GM18499 (cell line): ENCODE measurements around the gene CALHM4.
A peak's percentile ranks its signal among the peaks of the same experiment; 100 is the strongest.

ENCODE experiments used
- ATAC-seq: cut with Tn5 transposase; IDR thresholded peaks from one replicate; pipeline ENCODE4 v1.9.1; 2021; ENCODE audit warnings: moderate number of reproducible peaks; ENCODE audit not compliant: insufficient read depth, unreplicated experiment

CALHM4 gene

DNA sequence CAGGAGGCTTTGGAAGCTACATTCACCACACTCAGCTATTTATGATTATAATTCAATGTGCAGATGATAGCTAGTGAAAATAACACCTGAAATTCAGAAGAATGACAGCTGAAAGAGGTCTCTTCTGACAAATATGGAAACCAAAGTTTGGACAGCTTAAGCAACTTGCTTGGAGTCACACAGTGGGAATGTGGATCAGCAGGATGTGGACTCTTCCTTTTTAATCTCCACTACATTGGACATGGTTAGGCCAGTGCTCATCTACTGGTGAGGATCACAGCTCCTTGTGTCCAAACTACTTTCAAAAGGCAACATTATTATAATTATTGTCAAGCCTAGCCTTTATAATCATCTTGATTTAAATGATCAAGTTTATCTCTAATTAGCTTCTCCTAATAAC lies 18.4 kb upstream of the CALHM4 start:
- ATAC-seq, result no peak

DNA sequence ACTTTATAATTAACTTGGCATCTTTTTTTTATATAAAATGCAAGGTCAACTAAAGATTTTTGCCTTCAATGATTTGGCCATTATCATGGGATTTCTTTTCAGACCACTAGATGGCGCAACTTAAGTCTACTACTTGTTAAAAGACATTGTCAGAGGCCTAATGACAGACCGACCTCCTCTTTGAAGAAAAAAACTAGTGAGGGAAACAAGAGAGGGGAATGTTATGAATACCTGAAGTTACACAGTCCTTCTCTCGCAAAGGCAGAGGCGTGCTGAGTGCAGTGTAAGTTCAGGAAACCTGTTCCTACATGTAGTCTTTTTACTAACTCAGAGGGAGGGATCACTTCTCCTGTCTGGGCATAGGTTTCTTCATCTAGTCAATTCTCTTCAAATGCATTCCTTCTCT lies 17.3 kb upstream of the CALHM4 start:
- ATAC-seq, result no peak

DNA sequence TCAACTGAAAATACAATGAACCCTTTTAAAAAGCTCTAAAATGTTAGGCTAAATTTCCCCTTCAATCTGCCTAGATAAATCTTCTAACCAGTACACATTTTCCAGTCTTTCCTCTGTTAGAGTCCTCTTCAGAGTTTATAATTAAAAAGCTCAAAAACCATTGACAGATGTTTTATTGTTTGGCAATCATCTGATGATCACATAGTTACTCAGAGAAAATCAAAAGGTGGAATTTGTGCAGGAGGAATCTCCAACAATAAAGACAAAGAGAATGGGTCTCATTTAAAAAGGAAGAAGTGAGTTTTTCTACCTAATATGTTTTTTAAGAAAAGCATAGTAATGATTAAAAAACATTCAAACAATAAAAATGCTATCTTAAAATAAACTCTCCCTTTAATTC lies 11.1 kb upstream of the CALHM4 start:
- no peak for ATAC-seq

DNA sequence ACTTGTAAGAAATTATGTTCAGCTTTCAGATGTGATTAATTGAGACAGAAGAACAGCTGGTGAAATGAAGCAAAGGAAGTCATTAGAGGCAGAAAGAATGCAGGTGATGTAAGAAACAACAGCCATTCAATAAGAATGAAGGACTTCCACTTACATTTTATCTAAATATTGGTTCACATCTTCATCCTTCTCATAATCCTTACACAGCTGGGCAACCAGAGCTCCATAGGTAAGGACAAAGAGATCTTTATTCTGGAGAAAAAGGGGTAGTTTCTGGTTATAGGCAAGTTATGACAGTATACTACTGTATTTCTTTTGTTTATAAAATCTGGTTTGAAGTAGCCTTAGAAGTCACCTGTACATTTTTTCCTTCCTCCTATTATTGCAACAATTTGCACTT lies 10.4 kb upstream of the CALHM4 start:
- ATAC-seq, result no peak

DNA sequence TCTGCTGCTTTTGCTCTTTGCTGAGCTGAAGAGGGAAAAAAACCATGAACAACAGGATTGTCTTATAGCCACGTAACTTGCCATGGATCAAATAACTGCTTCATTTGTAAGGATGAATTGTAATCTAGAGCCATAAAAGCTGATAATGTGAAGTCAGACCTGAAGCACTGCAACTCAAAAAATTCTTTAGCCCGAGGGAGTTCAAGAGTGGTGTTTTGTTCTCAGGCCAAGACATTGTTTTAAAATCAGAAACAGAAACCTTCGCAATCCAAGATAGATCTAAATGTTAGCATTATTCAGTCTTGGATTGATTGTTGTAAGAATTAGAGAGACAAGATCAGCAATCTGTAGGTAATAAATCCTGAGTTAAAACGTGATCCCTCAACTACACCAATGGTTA lies 7.9 kb upstream of the CALHM4 start, which contains the start of gene TRAPPC3L:
Gene TRAPPC3L (minus strand): TSS at position 34 of the 400 bp plus-strand sequence. CDS start 170 bp downstream, outside the sequence.
- no peak for ATAC-seq

DNA sequence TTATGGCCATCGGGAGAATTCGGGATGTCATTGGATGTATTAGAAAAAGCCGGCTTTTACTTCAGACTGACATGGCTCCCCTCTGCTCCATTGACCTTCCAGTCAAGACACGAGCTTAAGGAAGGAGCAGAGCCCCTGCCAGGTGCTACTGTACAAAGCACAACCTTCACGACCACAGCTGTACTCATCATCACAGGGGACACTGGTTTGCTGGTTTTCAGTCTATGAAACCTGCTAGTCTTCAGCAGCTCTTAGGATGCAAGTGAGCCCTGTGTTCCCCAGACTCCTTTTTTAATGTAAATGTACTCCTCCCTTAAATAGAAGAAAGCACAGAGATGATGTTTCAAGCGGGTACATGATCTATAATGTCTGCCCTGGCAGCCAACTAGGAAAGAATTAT lies 6.2 kb upstream of the CALHM4 start:
- no peak for ATAC-seq

DNA sequence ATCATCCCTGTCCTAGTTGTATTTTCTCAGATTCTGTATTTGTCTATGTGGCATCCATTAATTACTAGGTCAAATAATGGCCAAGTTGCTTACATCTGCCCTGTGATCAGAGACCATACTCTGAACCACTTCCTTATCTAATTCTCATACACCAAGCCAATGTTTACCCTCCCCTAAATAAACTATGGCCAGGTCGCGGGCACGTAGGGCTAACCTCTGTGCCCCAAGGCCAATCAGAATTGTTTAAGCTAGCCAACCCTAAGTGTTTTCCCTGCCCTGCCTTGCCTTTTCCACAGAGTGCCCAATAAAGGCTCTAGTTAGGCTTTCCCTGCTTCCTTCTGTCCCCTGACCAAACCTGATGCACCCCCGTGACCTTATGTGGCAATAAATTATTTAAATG lies 2.8 kb upstream of the CALHM4 start:
- no peak for ATAC-seq

DNA sequence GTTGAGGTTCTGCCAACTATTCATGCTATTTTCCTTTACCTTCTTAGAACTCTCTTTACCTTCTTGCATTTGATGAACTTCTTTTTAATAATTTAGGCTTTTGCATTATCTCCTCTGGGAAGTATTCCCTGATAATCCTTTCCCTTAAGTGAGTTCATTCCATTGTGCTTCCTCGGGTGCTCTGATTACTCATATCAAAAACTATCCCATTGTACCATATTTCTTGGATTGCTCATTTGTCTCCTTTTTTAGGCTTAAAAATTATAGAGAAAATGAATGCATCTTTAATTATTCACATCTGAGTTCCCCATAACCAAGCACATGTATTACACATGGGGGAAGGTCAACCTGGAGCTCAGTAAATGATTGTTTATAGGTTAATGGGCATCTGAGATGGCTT lies 2.5 kb downstream of the CALHM4 start:
- no peak for ATAC-seq

DNA sequence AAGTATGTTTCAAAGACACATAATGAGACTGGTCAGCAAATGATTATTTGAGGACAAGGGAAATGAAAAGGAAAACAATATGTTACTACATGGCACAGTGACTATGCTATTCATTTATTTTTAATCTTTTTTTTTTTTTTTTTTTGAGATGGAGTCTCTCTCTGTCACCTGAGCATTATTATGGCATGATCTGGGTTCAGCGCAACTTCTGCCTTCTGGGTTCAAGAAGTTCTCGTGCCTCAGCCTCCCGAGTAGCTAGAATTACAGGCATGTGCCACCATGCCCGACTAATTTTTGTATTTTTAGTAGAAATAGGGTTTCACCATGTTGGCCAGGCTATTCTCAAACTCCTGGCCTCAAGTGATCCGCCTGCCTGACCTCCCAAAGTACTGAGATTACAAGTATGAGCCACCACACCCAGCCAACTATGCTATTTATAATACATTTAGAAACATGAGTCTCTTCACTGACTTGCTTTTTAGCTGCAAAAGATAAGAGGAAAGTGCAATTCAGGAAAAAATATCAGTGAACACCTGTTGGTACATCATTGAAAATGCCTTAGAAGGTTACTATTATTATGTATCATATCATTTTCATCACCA lies 3.4 kb downstream of the CALHM4 start:
- ATAC-seq, result no peak

DNA sequence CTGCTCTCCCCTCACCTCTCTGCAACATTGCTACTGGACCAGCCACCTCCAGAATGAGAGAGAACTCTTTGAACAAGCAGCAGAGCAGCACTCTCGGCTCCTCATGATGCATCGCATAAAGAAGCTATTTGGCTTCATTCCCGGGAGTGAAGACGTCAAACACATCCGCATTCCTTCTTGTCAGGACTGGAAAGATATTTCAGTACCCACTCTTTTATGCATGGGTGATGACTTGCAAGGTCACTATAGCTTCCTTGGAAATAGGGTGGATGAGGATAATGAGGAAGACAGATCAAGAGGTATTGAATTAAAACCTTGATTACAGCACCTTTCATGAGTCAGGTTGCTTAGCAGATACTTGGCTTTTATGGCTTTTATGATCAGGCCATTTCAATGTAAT lies 4.3 kb downstream of the CALHM4 start:
- ATAC-seq, result no peak

DNA sequence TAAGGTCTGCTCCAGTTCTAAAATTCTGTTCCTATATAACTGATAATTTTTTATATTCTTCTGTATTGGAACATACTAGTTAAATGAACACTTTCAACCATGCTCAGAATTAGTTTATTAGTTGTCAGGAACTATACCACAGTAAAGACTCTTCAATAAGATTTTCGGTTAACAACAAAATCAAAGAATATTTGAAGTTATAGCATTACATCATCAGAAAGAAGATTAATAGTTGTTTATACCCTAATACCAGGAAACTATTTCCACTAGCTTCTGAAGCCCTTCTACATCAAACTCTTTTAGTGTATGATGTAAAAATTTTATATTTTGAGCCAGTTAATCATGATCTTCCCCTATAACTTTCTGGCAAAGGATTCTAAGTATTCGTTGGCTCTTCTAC lies 6.6 kb downstream of the CALHM4 start:
- no peak for ATAC-seq

DNA sequence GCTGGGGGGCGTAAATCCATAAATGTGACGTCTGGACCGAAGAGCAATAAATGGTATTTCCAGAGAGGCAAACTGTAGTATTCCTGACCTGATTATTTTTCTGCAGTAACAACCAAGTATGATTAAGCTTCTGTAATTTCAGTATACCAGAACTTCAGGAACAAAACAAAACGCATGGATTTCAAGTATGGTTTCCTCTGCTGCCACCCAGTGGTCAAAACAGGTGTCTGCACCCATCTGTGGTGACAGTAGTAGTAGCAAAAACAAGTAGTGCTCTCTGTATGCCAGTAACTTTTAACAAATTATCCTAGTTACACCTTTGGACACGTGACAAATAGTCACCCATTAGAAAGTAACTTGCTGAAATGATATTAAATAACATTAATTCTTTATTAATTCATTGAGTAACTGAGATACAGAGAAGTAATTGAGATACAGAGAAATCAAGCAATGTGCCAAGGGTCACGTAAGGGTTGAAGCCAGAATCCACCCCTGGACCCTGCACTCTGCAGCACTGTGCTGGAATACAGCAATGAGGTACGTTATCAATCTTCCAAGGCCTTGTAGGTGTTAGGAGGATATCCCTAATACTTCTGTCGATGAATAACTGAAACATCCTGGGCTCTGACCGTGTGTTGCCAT lies 7.9 kb downstream of the CALHM4 start:
- peak; percentile 58 for ATAC-seq

DNA sequence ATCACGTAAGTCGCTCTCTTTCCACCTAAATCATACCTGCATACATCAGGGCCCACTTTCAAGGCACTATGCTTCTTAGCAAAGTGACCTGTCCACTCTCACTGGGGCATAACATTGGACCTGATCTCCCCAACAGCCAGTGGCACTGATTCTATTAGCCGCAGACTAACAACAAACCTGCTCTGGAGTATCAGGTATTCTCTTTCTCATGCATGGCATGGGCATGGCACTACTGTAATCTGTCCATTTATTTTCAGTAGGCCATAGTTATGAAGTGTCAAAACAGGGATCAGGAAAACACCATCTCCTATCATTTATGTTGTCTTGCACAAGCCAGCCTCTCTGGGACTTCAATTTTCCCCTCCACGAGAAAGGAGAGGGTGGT lies 8.5 kb downstream of the CALHM4 start:
- ATAC-seq, result no peak

DNA sequence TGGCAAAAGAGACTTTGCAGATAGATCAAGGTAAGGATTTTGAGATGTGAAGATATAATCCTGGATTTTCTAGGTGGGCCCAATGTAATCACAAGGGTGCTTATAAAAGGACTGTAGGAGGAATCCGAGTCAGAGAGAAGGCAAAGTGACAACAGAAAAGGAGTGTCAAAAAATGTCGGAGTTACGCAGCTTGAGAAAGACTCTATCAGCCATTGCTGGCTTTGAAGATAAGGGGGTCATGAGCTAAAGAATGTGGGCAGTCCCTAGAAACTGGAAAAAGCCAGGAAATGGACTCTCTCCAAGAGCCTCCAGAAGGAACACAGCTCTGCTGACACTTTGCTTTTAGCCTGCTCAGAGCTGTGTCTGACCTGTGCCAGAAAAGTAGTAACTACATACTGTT lies 9.1 kb downstream of the CALHM4 start:
- ATAC-seq, result no peak

DNA sequence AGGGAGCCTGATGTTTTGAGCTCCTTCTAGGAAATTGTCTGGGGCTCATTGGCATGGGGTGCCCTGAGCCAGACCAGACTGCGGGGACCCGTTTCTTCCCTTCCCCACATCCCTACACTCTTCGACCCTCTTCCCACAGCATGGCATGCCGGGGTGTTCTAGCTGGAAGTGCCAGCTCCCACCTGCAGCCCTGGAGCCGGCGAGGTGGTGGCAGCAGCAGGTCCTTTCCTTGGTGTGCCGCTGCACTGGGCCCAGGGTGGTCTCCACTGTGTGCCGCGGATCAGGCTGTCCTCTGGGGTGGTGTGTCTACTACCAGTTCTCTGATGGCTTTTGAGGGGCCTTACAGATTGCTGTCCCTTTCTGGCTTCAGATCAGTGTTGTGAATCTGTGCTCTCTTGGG lies 10.3 kb downstream of the CALHM4 start:
- ATAC-seq, result no peak

DNA sequence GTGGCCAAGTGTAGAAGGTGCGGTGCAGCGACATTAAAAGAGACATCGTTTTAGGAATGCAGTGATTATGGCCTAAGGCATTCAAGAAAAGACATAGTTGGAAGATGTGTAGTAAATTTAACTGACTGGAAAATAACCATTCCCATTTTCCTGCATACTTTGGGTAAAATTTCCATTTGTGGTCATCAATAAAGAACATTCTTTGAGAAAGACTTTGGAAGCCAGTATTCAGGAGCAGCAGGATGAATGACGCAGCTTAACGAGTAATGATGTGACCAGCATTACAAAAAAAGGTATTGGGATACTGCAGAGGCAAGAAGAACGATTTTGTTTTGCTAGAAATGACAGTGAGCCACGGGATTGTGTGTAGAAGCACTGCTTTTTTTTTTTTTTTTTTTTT lies 10.8 kb downstream of the CALHM4 start:
- no peak for ATAC-seq

DNA sequence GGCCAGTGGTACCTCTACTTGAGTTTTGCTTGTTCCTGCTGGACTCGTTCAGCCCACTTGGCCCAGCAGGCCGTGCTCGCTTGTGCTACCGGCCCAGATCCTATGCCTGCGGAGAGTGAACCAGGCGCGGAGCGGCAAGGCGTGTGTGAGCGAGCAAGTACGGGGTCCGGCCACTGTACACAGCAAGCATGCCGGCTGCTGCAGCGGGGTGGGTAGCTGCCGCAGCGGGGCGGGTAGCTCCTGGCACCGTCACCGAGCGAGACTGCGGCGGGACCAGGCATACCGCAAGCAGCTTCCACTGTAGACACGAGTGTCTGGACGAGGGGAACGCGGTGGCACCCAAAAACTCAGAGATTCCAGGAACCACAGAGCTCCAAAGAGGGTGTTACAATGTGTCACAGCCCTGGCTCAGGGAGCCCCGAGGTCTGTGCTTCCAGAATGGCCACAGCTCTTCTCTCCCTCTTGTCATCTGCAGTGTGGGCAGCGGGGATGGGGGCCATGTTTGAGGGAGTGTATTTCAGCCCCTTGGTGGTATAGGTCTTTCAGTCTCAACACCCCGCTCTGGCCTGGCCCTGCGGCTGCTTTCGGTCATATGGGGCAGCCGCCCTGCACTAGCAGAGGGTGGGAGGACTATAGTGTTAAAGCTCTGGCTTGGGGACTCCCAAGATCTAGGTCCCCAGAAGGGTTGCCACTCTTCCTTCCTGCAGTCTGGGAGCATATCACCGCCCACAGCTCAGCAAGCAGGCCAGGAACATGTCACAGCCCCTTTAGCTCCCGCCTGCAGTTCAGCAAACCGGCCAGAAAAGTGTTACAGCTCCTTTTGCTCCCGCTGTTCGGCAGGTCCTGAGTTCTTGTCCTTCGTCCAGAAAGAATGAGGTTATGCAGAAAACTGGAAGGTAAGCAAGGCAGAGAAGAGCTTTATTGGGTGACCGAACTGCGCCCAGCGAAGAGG lies 11.6 kb downstream of the CALHM4 start:
- no peak for ATAC-seq

DNA sequence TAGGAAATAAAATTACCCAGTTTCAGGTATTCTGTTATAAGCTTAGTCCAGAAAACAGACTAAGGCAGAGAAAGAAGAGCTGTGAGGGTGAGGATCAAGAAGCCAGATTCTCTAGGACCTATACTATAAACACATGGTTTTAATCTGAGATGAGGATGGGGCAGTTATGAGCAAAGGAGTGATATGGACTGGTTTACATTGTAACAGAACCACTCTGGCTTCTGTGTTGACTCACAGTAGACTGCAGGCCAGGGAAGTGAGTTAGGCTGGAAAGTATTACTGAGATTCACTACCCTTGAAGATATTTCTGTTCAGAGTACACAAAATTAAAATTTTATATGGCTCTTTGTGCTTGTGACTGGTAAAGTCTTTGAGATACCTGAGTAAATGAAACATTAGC lies 14.6 kb downstream of the CALHM4 start:
- ATAC-seq, result no peak

DNA sequence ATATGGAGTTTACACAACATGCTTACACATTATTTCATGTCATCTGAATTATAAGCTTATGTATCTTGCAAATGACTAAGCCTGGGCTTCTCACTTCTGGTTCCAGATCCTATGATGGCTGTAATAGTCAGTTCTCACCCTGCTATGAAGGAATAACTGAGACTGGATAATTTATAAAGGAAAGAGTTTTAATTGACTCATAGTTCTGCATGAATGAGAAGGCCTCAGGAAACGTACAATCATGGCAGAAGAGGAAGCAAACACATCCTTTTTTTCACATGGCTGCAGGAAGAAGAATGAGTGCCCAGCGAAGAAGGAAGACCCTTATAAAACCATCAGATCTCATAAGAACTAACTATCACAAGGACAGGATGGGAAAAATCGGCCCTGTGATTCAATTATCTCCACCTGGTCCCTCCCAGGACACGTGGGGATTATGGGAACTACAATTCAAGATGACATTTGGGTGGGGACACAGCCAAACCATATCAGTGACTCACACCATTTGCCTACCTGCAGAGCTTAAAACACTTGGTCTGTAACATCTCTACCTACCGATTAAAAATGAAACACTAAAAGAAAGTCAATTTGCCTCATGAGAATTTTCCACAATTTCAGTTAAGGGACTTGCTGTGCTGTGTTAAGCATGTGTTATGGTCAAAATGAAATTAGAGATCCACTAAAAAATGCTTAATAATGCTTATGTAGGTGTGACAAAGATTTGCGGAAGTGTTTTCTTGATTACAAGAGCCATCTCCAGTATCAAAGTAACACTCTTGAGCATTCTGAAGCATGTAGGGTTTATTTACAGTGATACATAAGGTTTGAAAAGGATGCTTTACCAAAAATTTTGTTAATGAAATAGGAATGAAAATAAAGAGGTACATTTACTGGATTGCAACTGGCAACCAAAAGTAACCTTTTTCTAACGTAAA lies 15.5 kb downstream of the CALHM4 start:
- no peak for ATAC-seq
